DMS79 (cell line): ENCODE data around the gene GNAS-AS1.

Experiments used
- DNase-seq: peaks from one replicate; lab custom pipeline; 2025; lab: John Stamatoyannopoulos, UW

GNAS-AS1 gene

DNA sequence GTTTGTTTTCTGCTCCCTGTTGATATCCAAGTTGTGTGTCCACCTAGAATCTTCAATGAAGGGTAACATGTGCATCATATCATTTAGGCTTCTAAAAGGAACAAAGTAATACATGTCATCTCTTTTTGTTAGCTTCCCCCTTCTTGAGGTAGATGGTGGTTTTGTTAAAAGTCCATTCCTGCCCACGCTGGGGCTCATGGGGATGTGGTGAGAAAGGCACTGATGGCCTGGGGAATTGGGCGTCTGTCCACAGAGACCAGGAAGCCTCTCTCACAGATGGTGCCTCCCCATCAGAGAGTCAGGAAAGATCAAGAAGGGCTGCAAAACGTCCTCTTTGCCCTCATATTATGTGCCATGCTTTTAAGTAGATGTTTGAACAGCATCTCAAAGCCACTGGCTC, 34.3 kb upstream of the GNAS-AS1 start:
- no peak for DNase-seq

DNA sequence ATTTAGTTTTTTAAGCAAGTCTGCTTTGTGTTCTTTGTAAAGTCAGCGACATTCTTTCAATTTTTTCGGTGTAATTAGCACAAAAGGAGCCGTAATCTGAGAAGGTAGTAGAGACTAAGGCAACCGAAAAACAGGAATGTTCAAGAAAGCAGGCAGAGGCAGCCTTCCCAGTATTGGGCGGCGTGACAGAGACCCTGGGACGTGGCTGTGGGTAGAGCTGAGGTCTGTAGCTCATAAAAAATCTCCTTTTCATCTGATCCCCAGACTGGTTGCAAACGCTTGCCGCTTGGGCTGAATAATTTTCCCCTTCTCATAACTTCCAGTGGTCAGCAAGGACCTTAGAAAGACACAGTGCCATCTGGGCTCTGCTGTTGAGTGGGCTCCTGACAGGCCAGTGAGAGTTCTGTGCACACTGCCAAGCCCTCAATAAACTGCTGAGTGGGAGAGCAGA, 32.6 kb upstream of the GNAS-AS1 start:
- DNase-seq: no peak

DNA sequence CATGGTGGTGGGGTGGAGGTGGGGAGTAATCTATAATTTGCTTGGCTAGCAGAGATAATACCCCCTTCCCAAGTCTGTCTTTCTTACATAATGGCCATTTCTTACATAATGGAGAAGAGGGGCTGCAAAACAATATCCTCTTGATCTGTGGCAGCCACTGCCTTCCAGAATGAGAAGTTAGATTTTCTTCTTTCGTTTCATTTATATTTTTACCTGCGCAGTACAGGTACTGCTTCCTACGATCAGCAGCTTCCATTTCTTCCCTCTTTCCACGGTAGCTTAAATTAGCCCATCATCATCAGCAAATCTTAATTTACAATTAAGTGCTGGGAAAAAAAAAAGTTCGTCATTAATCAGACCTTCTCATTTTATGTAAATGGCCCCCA, 32.0 kb upstream of the GNAS-AS1 start:
- no peak for DNase-seq

DNA sequence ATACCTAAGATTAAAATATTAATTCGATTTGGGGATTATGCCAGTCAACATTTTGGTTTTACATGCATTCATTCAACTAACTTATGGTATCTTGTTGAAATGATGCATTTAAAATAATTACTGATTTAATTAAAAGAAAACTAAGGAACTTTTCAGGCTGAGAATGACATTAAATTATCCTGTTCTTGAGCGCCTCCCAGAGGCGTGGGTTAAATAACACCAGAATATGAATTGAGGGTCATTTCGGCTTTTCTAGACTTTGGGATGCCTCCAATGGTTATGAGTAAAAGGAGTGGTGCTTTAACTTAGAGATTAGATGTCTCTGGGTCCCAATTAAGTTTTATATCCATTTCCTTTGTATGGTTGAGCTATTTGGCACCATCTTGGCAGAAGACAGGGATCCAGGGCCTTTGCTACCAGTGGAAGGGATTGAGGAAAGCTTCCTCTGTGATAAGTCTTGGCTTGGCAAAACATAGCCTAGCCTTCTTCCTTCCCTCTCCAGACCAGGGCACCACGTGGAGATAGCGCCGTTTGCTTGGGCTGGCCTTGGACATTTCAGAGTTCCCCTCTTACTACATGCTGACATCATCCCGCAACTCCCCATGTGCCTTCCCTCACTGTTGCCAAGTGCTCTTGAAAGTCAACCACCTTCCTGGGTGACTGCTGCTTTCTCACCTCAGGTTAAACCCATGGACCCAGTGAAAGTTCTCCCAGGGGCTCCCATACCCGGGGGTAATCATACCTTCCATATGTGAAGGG, 30.5 kb upstream of the GNAS-AS1 start:
- DNase-seq: no peak

DNA sequence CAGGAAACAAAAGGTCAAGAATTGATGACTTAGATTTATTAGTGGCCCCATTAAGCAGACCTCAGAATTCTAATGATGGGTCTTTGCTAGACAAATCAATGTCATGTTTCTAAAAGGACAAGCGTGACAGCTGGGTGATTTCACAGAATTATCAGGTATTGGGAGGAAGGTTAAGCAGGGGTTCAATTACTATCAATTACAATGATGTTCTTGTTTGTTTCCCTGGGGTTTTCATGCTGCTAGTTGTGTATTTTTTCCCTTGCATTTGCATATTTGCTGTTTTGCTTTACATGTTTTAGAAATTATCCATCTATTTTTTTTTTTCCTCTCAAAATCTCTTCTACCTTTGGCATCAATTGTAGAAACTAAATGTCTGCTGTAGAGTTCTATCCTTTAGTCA, 29.7 kb upstream of the GNAS-AS1 start:
- no peak for DNase-seq

DNA sequence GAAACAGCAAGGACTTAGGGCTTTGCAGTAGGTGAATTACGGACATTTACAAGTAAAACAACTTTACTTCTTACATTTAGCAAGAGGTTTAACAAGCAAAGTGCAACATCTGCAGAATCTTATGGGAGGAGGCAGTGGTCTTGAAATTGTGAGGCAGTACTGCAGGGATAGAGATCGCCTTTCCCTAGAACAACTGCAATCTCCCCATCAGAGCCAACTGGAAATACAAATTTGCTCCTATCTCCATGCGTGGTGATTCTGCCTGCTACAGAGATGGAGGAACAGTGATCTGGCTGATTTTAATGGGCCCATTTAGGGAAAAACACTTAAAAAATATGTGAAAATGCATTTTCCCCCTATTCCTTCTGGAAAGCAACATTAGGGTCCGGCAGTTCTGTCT, 27.7 kb upstream of the GNAS-AS1 start:
- no peak for DNase-seq

DNA sequence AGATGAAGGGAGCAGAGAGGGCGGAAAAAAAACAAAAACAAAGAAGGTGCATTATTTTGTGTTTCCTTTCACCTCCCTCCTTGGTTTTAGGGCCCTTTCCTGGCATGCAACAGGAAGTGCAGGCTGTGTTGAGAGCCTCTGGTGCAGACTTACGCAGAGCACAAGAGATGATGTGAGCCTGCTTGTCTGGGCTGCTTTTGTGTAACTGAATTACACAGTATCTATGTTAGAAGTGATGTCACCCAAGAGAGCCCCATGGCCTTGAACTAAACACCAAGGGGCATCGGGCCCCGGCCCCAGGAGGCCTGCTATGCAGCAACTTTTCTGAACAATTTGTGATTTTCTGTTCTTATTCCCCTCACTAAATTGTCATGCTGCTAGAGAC, 27.3 kb upstream of the GNAS-AS1 start:
- DNase-seq: no peak

DNA sequence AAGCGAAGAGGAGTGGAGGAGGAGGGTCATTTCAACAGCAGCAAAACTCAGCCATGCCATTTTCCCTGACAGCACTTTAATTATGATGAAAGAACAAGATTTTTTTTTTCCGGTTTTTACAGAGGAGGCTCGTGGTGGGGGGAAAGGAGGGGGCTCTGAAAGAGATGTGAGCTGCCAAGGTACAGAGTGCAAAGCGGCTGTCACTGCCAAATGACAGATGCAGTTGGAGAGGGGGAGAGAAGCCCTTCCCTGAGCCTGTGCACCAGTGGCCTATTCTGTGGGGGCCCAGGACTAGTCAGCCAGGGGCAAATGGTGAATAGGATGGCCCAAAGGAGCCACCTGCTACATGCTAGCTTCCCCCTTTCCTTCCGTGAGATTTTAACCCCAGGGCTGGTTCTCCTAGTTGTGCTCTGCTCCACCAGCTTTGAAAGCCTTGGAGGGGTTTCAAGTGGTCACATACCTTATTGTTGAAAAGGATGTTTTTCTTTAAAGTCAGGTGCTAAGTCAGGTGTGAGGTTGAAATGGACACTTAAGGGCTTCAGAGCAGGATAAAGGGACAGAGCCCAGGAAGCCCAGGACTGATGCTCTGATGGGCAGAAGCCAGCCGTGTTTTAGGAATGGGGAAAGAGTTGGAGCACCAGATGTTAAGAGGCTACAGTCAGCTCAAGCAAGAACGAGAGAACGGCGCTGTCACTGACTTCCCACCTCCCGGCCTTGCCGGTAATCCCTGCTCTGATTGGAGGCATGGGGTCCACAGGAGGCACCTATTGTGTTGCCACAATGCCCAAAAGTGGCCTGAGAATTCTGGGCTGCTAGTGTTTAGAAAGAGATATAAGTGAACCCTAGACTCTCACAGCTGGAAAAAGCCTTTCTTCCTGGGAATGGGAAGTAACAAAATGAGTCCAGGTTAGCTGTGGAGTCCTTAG, 26.6 kb upstream of the GNAS-AS1 start:
- peak; percentile 90 for DNase-seq

DNA sequence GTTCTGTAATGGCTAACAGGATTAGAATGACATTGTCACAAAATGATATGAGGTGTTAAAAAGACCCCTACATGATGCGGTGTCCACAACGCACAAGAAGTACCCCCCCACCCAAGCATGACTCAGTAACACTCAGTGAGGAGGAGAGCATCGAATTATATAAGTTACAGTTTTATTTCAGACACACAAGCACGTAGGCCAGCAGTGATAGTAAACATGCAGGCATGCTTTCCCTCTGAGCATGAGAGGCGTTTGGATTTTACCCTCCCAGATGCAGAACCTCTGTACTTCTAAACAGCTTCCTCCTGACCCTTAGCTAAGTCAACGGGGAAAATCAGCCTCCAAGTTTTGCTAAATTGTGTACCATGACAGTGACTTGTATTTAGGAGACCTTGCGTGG, 25.7 kb upstream of the GNAS-AS1 start:
- no peak for DNase-seq

DNA sequence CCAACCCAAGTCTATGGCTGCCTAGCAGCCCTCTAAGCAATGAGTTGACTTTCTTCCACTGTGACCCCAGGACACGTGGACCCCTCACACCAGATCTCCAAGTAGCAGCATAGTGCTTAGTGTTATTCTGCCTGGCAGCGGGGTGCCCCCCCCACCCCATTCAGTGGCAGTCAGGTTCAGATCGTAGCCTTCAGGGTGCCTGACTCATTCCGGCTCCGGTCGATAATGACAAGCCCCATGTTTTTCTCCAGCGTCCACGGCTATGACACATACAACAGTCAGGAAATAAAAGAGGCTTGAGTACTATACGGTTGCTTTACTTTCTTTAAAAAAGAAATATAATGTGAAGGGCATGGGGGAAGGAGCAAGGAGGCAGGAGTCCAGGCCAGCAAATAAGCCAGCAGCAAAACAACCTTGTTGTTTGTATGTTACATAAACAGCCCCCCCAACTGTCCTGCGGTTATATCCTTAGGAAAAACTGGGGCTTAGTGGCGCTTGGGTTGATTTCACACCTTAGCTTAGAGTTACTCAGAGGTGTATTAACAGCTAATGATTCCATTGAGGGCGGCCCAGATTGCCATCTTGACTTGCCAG, 24.9 kb upstream of the GNAS-AS1 start:
- DNase-seq: no peak

DNA sequence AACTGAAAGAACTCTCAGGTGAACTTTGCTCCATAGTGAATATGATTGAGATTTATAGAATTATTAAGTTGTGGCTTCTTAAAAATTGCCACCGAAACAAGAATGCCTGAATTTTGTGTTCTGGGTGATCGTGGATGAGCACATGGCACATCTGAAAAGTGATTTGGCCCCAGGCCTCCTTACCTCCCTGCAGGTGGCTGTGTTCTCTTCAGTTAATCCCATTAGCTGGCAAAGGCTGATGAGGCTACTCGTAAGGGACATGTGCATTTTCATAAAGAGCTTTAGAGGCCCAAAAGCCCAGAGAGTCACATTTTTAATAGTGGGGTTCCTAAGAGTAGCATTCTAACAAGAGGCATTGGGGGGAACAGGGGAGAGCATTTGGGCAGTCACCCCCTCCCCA, 24.4 kb upstream of the GNAS-AS1 start:
- DNase-seq: no peak

DNA sequence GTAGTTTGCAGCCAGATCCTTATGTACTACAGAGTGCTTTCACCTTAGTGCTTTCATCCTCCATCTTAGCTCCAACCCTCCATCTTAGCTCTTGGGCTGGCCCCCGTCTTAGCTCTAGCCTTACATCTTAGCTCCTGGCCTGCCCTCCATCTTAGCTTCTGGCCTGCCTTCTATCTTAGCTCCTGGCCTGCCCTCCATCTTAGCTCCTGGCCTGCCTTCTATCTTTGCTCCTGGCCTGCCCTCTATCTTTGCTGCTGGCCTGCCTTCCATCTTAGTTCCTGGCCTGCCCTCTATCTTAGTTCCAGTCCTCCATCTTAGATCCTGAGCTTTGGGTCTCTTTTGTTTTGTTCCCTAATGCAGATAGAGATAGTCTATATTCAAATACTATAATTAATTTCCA, 23.8 kb upstream of the GNAS-AS1 start:
- no peak for DNase-seq

DNA sequence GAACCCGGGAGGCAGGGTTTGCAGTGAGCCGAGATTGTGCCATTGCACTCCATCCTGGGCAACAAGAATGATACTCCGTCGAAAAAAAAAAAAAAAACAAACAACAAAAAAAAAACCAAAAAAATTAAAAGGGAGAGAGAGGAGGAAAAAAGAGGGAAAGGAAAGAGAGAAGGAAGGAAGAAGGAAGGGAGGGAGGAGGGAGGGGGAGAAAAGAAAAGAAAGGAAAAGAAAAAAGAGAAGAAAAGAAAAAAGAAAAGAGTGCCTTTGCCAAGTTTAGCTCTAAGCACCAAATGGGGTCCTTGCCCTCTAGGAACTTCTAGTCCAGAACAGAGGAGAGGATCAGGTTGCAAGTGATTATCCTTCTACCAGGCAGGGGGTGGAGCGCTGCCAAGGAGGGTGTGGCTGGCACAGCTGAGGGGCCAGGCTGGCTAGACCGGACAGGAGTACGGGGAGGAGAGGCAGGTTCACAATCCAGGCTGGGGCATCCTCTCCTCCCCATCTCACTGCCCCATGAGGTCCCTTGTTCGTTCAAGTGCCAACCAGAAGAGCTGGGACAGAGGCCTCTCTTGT, 20.9 kb upstream of the GNAS-AS1 start:
- DNase-seq: no peak

DNA sequence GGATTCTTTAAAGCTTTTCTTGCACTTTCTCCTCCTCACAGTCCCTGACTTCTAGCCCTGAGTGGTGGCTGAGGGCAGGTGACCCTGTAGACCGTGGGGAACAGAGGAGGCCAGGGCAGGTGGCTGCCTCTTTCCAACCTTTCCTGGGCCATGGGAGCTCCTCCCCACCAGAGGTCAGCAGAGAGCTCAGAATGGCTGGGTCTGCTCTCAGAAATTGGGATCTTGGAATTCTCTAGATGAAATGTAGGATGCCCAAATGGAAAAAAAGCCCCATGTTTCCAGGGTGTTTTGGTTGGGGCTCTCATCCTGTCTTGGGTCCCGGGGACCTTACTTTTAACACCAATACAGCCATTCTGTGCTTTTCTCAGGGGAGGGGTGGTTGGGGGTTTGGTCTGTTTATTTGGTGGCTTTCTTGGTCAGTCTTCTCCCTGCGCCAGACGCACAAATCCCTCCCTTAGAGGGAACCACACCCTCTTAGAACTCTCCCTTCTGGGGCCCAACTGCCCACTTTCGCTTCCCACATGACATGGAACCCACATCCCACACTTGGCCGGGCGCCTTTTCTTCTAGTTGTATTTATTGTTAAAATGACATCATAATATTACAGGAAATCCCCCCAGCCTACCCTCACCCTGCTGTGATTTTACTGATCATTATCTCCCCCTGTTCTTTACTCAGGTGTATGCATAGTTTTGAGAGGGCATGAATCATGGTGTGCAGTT, 19.8 kb upstream of the GNAS-AS1 start:
- no peak for DNase-seq

DNA sequence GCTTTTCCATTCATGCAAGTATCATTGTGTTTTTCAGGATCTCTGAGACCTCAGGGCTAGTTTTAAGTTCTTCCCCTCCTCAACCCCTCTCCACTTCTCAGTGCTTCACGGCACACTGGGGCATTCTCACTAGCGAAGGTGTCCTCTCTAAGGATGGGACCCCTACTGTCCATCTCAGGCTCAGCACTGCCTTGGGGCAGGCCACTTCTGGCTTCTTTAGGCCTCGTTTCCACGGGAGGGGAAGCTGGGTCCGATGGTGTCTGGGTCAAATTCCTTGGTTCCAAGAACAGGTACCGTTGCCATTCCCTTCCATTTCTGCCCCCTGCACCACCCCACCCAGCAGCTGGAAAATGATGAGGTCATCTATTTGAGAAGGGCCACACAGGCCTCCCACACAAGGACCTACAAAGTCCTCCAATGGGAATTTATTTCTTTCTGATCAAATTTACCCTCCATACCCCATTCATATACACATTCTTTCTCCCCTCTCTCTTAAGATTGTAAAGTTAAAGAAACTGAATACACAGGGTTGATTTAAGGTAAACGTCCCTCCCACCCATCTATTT, 19.0 kb upstream of the GNAS-AS1 start:
- DNase-seq: no peak

DNA sequence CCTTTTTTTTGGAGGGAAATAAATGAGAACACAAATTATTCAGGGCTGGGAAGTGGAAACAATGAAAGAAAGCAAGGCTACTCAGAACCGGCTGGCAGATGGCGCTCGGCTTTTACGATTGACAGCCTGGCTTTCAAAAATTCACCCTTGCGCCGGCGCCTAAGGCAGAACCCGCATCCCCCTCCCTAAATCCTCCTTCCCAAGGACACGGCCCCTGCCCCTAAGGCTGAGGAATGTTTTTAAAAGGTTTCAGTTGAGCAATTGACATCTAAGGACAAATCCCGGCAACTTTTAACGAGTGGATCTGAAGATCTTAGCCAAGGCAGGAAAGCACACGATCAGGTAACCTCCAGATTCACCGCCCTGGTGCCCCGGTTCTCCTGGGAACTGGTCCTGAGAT, 18.1 kb upstream of the GNAS-AS1 start:
- no peak for DNase-seq

DNA sequence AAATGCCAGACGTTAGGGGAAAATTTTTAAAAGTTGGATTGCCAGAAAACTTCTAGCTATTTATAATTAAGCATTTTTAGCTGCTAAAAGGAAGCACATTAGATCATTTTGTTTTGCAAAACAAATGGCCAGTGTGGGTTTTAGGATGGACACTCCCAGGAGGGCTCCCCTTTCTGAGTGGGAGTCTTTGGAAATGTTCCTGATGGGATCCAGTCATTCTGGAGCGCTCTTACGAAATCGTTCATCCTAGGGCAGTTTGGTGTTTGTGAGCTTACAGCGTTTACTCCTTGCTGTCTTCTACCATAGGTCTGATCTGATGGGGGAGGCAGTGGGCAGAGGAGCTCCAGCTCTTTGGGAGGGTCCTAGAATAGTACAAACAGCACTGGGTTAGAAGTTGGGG, 16.5 kb upstream of the GNAS-AS1 start:
- no peak for DNase-seq

DNA sequence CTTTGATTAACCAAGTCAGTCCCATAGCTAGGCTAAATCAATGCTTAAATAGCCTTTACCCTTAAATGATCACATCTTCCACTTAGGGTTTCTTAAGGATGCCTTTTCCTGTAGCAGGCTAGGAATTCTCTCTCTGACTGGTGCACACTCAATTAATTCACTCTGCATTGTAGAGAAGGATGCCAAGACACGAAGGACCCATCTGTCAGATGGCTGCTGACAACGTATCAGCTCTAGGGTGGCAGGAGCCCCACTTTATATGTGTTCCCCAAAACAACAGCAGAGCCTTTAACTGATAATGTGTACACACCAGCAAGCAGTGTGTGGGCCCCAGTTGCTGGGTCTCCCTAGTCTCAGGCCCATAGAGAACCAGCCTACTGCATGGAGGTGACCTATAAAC, 15.1 kb upstream of the GNAS-AS1 start:
- no peak for DNase-seq

DNA sequence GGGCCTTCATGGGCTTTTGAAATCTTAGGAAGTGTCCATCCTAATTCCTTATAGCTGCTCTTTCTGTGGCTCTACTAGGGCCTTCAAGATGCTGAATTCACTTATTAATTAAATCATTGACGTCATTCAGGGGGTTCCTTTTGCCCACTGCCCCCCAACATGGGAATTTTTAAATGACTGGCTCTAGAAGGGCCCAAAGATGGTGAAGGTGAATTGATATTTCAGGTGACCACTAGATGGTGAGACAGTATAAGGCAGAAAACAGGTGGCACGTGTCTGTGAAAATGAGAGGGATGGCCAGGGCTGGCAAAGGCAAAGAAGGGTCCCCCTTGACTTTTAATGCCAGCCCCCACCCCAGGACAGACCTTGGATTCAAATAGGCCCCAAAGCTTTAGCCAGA, 13.6 kb upstream of the GNAS-AS1 start:
- DNase-seq: no peak

DNA sequence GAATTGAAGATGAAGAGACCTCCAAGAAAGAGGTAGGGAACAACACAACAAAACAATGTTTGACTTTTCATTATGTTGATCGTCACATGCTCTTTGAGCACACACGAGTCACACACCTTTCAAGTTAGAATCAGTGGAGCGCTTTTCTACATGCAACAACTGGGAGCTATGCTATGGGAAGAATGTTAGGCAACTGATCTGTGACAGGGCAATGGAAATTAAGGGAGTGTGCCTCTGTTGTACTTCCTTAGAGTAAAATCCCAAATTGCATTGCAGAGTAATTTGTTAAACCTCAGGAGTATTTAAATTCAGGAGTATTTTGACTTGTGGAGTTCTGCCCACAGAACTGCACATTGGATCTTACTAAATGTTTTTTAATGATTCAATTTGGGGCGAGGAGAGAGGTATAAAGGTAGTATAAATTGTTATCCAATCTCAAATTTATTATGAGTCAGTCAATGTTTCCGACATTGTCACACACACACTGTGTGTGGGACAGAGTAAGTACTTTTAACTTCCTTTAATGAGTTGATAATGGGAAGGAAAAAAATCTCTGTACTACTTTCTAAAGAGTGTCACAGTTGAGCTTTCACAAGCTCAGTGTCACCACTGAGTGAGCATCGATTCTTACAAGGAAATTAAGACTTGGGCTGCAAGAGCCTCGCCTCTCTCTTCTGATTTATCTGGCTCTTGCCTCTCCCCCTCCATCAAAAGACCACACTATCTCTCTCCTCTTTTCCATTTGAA, 12.5 kb upstream of the GNAS-AS1 start:
- no peak for DNase-seq
